Measurements from ENCODE around the gene RABGEF1.
"Not testable (repeated sequence)": the region's sequence is repeated elsewhere in the genome, so short reads cannot be mapped to it uniquely, and the experiment has no call there.

Gene RABGEF1

DNA sequence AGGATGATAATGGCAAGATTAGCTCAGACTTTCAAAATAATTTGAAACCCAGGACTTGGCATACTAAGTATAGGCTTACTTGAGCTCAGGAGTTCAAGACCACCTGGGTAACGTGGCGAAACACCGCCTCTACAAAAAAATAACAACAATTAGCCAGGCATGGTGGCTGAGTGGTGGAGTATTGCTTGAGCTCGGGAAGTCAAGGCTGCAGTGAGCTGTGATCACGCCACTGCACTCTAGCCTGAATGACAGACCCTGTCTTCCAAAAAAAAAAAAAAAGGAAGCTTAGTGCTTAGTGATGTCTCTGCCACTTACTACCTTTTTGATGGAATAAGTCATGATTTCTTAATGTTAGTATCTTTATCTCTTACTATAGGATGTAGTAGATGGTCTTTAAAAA, 25.5 kb downstream of the RABGEF1 start:
- peaks cover 11% of the 10 kb centered on the region for H3K9me3 Mint-ChIP-seq
- TF ChIP-seq, protein P1, sequence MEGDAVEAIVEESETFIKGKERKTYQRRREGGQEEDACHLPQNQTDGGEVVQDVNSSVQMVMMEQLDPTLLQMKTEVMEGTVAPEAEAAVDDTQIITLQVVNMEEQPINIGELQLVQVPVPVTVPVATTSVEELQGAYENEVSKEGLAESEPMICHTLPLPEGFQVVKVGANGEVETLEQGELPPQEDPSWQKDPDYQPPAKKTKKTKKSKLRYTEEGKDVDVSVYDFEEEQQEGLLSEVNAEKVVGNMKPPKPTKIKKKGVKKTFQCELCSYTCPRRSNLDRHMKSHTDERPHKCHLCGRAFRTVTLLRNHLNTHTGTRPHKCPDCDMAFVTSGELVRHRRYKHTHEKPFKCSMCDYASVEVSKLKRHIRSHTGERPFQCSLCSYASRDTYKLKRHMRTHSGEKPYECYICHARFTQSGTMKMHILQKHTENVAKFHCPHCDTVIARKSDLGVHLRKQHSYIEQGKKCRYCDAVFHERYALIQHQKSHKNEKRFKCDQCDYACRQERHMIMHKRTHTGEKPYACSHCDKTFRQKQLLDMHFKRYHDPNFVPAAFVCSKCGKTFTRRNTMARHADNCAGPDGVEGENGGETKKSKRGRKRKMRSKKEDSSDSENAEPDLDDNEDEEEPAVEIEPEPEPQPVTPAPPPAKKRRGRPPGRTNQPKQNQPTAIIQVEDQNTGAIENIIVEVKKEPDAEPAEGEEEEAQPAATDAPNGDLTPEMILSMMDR (IDR thresholded peaks at IDR 0.05; ENCODE audit: unreplicated experiment in 3 of 3) = no peak
- peaks cover 23% of the 10 kb centered on the region for H3K4me1 Mint-ChIP-seq
- H3K27me3 Mint-ChIP-seq (ENCODE audit: low read depth) = no peaks in the 10 kb centered on the region
- no peak overlapping the region for H3K27ac Mint-ChIP-seq
- H3K36me3 Mint-ChIP-seq (ENCODE audit: low read depth) = peaks cover 28% of the 10 kb centered on the region
- no peak overlapping the region for H3K4me3 Mint-ChIP-seq

DNA sequence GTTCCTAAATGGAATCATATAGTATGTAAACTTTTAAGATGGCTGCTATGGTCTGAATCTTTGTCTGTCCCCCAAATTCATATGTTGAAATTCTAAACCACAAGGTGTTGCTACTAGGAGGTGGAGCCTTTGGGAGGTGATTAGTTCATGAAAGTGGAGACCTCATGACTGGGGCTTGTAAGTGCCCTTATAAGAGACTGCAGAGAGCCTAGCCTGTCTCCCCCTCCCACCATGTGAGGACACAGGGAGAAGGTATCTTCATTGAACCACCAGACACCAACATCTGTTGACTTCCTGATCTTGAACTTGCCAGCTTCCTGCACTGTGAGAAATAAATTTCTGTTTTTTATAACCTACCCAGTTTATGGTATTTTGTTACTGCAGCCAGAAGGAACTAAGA, 27.0 kb downstream of the RABGEF1 start:
- not testable (repeated sequence) for H3K27ac Mint-ChIP-seq
- peaks cover 23% of the 10 kb centered on the region for H3K4me1 Mint-ChIP-seq
- peaks cover 11% of the 10 kb centered on the region for H3K9me3 Mint-ChIP-seq

DNA sequence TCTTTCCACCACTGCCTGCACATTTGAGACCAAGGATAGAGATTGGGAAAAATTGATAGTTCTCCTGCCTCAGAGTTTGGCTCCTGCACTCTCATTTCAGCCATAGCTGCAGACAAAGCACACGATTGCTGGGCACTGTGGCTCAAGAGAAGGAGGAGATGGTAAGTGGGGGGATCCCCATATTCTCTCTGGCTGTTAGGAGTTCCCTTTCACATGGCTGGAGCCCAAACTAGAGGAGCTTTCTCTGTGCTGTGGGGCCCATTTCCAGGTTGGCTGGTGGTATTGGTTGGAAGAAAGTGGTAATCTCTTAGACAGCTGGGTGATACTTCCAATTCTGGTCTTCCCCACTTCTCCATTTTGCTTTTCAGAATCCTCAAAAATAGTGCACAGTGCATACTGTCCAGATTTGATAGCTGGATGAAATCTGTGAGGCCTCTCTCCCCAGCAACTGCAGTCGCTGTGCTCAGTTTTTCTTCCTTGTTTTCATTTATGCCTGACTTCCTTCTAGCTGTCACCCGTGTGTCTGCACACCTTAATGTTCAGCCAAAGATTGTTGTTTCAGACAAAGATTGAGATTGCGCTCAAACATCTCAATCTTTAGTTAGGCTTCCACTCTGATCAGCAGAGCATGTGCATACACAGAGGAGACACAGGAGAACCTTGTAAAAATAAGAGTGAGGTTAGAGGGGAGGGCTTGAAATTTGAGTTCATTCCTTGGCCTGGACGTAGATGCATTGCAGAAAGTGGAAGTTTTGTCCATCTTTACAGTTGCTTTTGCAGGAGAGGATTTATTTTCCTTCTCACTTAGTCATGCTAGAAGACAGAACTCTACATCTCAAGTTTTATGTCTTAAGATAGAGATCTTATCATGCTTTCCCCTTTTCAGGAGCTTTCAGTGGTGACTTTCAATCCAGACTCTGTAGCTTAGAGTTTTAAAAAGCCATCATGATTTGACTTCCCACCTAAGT, 28.6 kb downstream of the RABGEF1 start:
- Mint-ChIP-seq H3K27ac (peak overlapping the region; percentile 50 to 77 (median 57)), H3K4me1 (peaks cover 23% of the 10 kb centered on the region), H3K36me3 (ENCODE audit: low read depth) (peaks cover 33% of the 10 kb centered on the region), H3K4me3 (no peak overlapping the region), H3K9me3 (peaks cover 5% of the 10 kb centered on the region), H3K27me3 (ENCODE audit: low read depth) (no peaks in the 10 kb centered on the region)
- TF ChIP-seq, protein P1 (IDR thresholded peaks at IDR 0.05; ENCODE audit: unreplicated experiment in 3 of 3) = no peak

More for the DNA sequence above, 27.0 kb downstream of the RABGEF1 start:
- not testable (repeated sequence) for H3K4me3 Mint-ChIP-seq; H3K27me3 Mint-ChIP-seq (ENCODE audit: low read depth)
- peaks cover 36% of the 10 kb centered on the region for H3K36me3 Mint-ChIP-seq (ENCODE audit: low read depth)

DNA sequence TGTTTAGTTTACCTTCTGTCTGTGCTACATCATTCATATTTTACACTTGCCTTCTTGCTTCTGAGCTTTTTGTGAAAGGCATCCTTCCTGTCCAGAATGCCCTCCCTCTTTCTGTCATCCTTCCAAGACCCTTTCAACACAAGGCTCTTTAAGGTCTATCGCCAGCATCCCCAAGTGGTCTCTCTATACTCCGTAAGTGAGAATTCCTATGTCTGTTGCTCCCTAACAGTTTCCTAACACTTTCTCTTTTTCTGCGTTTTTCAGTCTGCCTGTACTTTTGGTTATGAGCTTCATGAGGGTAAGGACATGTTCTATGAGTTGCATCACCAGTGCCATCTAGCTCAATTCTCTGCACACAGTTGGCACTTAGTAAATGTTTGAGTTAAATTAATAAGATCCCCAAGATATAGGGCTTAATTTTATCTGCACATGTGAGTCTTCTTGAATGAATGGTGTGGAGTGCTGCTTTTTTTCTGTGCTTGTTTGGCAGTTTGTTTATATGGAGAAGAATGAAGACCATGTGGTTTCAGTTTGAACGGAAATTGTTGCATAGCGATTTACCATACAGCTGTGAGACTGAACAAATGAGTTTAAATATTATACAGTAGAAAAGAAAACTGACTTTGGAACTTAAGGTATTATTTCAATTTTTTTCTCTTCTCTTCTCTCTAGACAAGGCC, 29.4 kb downstream of the RABGEF1 start:
- Mint-ChIP-seq H3K4me3 (no peak overlapping the region), H3K27ac (peak overlapping the region; percentile 19 to 77 (median 57)), H3K27me3 (ENCODE audit: low read depth) (no peaks in the 10 kb centered on the region), H3K9me3 (no peaks in the 10 kb centered on the region), H3K4me1 (peaks cover 23% of the 10 kb centered on the region), H3K36me3 (ENCODE audit: low read depth) (peaks cover 34% of the 10 kb centered on the region)
- TF ChIP-seq, protein P1 (IDR thresholded peaks at IDR 0.05; ENCODE audit: unreplicated experiment in 3 of 3) = no peak

DNA sequence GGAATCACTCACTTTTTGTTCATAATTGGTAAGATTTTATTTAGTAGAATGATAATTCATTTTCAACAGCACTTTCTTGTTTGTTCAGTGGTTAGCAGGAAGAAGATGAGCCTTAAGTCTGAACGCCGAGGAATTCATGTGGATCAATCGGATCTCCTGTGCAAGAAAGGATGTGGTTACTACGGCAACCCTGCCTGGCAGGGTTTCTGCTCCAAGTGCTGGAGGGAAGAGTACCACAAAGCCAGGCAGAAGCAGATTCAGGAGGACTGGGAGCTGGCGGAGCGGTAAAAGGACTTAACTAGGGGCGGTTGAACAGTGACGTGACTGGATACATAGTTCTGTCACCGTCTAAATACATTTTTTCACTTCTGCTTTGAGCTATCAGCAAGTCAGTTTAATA, 31.3 kb downstream of the RABGEF1 start:
- Mint-ChIP-seq H3K27me3 (ENCODE audit: low read depth) (no peaks in the 10 kb centered on the region), H3K4me1 (peaks cover 23% of the 10 kb centered on the region)

DNA sequence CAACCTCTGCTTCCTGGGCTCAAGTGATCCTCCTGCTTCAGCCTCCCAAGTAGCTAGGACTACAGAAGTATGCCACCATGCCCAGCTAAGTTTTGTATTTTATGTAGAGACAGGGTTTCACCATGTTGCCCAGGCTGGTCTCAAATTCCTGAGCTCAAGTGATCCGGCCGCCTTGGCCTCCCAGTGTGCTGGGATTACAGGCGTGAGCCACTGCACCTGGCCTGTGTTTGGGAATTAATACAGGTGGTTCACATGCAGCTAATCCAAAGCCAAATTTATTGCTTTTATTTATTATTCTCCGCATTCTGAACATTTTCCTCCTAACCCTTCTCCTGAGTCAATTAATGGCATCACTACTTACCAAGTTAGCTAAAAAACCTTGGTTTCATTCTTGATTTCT, 33.2 kb downstream of the RABGEF1 start:
- H3K27ac Mint-ChIP-seq; H3K27me3 Mint-ChIP-seq (ENCODE audit: low read depth); H3K4me3 Mint-ChIP-seq: not testable (repeated sequence)

More for the DNA sequence above, 31.3 kb downstream of the RABGEF1 start:
- H3K4me3 Mint-ChIP-seq = no peak overlapping the region
- no peak overlapping the region for H3K27ac Mint-ChIP-seq
- TF ChIP-seq, protein P1 (IDR thresholded peaks at IDR 0.05; ENCODE audit: unreplicated experiment in 3 of 3) = no peak
- H3K9me3 Mint-ChIP-seq = no peaks in the 10 kb centered on the region
- peaks cover 43% of the 10 kb centered on the region for H3K36me3 Mint-ChIP-seq (ENCODE audit: low read depth)

DNA sequence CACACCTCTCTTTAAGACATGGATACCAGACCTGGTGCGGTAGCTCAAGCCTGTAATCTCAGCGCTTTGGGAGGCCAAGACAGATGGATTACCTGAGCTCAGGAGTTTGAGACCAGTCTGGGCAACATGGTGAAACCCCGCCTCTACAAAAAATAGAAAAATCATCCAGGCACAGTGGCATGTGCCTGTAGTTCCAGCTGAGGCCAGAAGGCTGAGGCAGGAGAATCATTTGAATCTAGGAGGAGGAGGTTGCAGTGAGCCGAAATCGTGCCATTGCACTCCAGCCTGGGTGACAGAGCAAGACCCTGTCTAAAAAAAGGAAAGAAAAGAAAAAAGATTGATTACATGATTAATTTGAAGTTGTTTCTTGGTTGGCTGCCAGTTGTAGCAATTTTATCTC, 35.9 kb downstream of the RABGEF1 start:
- not testable (repeated sequence) for H3K4me3 Mint-ChIP-seq; H3K27me3 Mint-ChIP-seq (ENCODE audit: low read depth); H3K27ac Mint-ChIP-seq; H3K4me1 Mint-ChIP-seq; H3K9me3 Mint-ChIP-seq
- H3K36me3 Mint-ChIP-seq (ENCODE audit: low read depth) = peaks cover 60% of the 10 kb centered on the region

More for the DNA sequence above, 33.2 kb downstream of the RABGEF1 start:
- Mint-ChIP-seq H3K36me3 (ENCODE audit: low read depth) (peaks cover 51% of the 10 kb centered on the region), H3K4me1 (peaks cover 14% of the 10 kb centered on the region)
- H3K9me3 Mint-ChIP-seq = not testable (repeated sequence)

Measured in nephron (organoid).